Measurements from ENCODE around the gene LPCAT2. TPM values are rescaled to one million over a fixed set of nuclear protein-coding genes. Genes with fewer than 3 reads are reported as not detected.

LPCAT2 gene
- total and polyA plus RNA-seq, 2 experiments from 2014 or later: 7.8 to 23.8 TPM

DNA sequence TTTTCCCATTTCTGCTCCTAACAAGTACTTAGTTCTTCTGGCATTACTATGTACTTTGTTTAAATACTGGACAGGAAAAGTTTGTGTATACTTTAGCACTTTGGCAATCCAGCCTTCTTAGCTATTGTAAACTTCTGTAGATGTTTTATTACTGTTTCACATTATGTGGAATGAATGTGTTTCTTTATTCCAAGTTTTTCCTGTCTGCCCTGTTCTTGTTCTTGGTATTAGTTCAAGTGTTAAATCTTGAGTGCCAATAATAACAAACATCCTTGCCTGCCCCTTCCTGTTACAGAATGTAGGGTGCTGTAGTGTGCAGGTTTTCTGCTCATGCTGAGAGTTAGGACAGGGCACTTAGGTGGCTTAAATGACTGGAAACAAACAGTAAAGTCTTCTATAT, 50.4 kb downstream of the LPCAT2 start:
- H3K9me3 Mint-ChIP-seq: no peaks in the 10 kb centered on the region
- H3K27ac Mint-ChIP-seq: no peak overlapping the region
- H2AFZ ChIP-seq: no peak overlapping the region
- ATAC-seq (no peak), DNase-seq (ENCODE audit: low spot score) (no peak)
- H3K79me2 ChIP-seq (replicated peaks; ENCODE audit: insufficient read depth): no peaks in the 10 kb centered on the region
- no peaks in the 10 kb centered on the region for H3K36me3 Mint-ChIP-seq (ENCODE audit: low read depth)
- no peak for TF ChIP-seq POLR2AphosphoS5 (IDR thresholded peaks at IDR 0.05; ENCODE audit: low read depth)
- TF ChIP-seq, protein P1, sequence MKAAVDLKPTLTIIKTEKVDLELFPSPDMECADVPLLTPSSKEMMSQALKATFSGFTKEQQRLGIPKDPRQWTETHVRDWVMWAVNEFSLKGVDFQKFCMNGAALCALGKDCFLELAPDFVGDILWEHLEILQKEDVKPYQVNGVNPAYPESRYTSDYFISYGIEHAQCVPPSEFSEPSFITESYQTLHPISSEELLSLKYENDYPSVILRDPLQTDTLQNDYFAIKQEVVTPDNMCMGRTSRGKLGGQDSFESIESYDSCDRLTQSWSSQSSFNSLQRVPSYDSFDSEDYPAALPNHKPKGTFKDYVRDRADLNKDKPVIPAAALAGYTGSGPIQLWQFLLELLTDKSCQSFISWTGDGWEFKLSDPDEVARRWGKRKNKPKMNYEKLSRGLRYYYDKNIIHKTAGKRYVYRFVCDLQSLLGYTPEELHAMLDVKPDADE (IDR thresholded peaks at IDR 0.05): no peak
- no peak for TF ChIP-seq ZNF114 (CRISPR knock-in tag; IDR thresholded peaks at IDR 0.05)
- TF ChIP-seq, protein P2, sequence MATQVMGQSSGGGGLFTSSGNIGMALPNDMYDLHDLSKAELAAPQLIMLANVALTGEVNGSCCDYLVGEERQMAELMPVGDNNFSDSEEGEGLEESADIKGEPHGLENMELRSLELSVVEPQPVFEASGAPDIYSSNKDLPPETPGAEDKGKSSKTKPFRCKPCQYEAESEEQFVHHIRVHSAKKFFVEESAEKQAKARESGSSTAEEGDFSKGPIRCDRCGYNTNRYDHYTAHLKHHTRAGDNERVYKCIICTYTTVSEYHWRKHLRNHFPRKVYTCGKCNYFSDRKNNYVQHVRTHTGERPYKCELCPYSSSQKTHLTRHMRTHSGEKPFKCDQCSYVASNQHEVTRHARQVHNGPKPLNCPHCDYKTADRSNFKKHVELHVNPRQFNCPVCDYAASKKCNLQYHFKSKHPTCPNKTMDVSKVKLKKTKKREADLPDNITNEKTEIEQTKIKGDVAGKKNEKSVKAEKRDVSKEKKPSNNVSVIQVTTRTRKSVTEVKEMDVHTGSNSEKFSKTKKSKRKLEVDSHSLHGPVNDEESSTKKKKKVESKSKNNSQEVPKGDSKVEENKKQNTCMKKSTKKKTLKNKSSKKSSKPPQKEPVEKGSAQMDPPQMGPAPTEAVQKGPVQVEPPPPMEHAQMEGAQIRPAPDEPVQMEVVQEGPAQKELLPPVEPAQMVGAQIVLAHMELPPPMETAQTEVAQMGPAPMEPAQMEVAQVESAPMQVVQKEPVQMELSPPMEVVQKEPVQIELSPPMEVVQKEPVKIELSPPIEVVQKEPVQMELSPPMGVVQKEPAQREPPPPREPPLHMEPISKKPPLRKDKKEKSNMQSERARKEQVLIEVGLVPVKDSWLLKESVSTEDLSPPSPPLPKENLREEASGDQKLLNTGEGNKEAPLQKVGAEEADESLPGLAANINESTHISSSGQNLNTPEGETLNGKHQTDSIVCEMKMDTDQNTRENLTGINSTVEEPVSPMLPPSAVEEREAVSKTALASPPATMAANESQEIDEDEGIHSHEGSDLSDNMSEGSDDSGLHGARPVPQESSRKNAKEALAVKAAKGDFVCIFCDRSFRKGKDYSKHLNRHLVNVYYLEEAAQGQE (IDR thresholded peaks at IDR 0.05; ENCODE audit: unreplicated experiment): no peak
- TF ChIP-seq, protein P3, sequence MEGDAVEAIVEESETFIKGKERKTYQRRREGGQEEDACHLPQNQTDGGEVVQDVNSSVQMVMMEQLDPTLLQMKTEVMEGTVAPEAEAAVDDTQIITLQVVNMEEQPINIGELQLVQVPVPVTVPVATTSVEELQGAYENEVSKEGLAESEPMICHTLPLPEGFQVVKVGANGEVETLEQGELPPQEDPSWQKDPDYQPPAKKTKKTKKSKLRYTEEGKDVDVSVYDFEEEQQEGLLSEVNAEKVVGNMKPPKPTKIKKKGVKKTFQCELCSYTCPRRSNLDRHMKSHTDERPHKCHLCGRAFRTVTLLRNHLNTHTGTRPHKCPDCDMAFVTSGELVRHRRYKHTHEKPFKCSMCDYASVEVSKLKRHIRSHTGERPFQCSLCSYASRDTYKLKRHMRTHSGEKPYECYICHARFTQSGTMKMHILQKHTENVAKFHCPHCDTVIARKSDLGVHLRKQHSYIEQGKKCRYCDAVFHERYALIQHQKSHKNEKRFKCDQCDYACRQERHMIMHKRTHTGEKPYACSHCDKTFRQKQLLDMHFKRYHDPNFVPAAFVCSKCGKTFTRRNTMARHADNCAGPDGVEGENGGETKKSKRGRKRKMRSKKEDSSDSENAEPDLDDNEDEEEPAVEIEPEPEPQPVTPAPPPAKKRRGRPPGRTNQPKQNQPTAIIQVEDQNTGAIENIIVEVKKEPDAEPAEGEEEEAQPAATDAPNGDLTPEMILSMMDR (conservative IDR thresholded peaks at IDR 0.05; ENCODE audit: low read depth in 2 of 2): no peak
- no peaks in the 10 kb centered on the region for H3K9me2 ChIP-seq (ENCODE audit: insufficient read depth)
- H3K4me3 Mint-ChIP-seq: no peak overlapping the region
- no peaks in the 10 kb centered on the region for H3K4me1 ChIP-seq (ENCODE audit: insufficient read depth)
- no peak overlapping the region for H3K4me3 ChIP-seq
- H4K20me1 ChIP-seq (replicated peaks; ENCODE audit: insufficient read depth): 0 out of 2 replicates have a peak, but pooled peaks cover 3% of the 10 kb centered on the region
- no peaks in the 10 kb centered on the region for H3K4me1 Mint-ChIP-seq
- no peaks in the 10 kb centered on the region for H3K27me3 Mint-ChIP-seq (ENCODE audit: insufficient read depth, low read depth, poor library complexity)
- H3K27me3 ChIP-seq (ENCODE audit: insufficient read depth): no peaks in the 10 kb centered on the region
- H3F3A ChIP-seq (replicated peaks; ENCODE audit: low read depth): no peaks in the 10 kb centered on the region
- H3K36me3 ChIP-seq (ENCODE audit: insufficient read depth): no peaks in the 10 kb centered on the region; the same call in 1 of the 2 replicates
- no peak overlapping the region for H3K4me2 ChIP-seq
- no peak overlapping the region for H3K27ac ChIP-seq (ENCODE audit: low read depth)

DNA sequence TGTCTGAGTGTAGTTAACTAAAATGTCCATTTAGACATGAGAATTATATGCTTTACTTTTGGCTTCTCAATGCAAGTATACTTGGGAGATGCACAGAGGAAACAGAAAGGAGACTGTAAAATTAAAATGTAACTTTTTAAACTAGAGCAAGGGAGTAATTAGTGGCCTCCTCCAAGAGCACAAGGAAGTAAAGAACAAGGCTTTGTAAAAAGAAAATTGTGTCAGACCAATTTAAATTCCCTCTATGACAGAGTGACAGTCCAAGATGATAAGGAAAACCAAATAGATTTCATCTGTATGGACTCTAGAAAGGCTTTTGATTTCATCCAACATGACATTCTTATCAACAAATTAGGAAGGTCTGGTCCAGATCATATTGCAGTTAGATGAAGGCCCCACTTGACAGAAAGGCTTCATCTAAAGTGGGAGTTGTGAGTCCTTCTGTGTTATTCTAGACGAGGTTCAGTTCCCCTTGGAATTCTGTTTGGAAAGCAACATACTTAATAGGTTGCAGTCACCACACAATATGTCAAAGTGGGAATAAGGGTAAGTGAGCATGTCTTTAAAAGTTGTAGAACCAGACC, 51.2 kb downstream of the LPCAT2 start:
- Histone ChIP-seq H4K20me1 (replicated peaks; ENCODE audit: insufficient read depth) (0 out of 2 replicates have a peak, but pooled peaks cover 3% of the 10 kb centered on the region), H2AFZ (no peak overlapping the region), H3K27ac (ENCODE audit: low read depth) (no peak overlapping the region), H3K4me1 (ENCODE audit: insufficient read depth) (no peaks in the 10 kb centered on the region), H3K27me3 (ENCODE audit: insufficient read depth) (no peaks in the 10 kb centered on the region), H3F3A (replicated peaks; ENCODE audit: low read depth) (no peaks in the 10 kb centered on the region), H3K4me2 (no peak overlapping the region), H3K36me3 (ENCODE audit: insufficient read depth) (no peaks in the 10 kb centered on the region; the same call in 1 of the 2 replicates), H3K9me2 (ENCODE audit: insufficient read depth) (no peaks in the 10 kb centered on the region), H3K79me2 (replicated peaks; ENCODE audit: insufficient read depth) (no peaks in the 10 kb centered on the region), H3K4me3 (no peak overlapping the region)
- no peaks in the 10 kb centered on the region for H3K4me1 Mint-ChIP-seq
- H3K36me3 Mint-ChIP-seq (ENCODE audit: low read depth): no peaks in the 10 kb centered on the region
- TF ChIP-seq POLR2AphosphoS5 (IDR thresholded peaks at IDR 0.05; ENCODE audit: low read depth) (no peak), CREB1 (CRISPR knock-in tag; IDR thresholded peaks at IDR 0.05; ENCODE audit: low read depth) (no peak), ZNF114 (CRISPR knock-in tag; IDR thresholded peaks at IDR 0.05) (no peak)
- TF ChIP-seq, protein P3 (conservative IDR thresholded peaks at IDR 0.05; ENCODE audit: low read depth in 2 of 2): no peak
- TF ChIP-seq, protein P2 (IDR thresholded peaks at IDR 0.05; ENCODE audit: unreplicated experiment): no peak
- no peaks in the 10 kb centered on the region for H3K9me3 Mint-ChIP-seq
- no peaks in the 10 kb centered on the region for H3K27me3 Mint-ChIP-seq (ENCODE audit: insufficient read depth, low read depth, poor library complexity)
- ATAC-seq (no peak), DNase-seq (ENCODE audit: low spot score) (no peak)
- no peak overlapping the region for H3K4me3 Mint-ChIP-seq
- H3K27ac Mint-ChIP-seq: no peak overlapping the region
